Daoy (cell line): ENCODE measurements around the gene ADGRG3. TPM values are rescaled to one million over a fixed set of nuclear protein-coding genes. Genes with fewer than 3 reads are reported as not detected.
"Not testable (repeated sequence)": the region's sequence is repeated elsewhere in the genome, so short reads cannot be mapped to it uniquely, and the experiment has no call there.

Source experiments
- DNase-seq: peaks from one replicate; pipeline ENCODE4 v3.0.0-alpha.2; 2015; ENCODE audit warnings: low read depth
- total RNA-seq: library from RNA; depleted of rRNA; stranded (reverse); fragments of >200 nt; shearing (Covaris generic); gene quantifications from 2 replicates; pipeline ENCODE4 v1.2.3, GENCODE V29; 2014

The ADGRG3 gene
- total RNA-seq, 1 experiment from 2014 or later = not detected

DNA sequence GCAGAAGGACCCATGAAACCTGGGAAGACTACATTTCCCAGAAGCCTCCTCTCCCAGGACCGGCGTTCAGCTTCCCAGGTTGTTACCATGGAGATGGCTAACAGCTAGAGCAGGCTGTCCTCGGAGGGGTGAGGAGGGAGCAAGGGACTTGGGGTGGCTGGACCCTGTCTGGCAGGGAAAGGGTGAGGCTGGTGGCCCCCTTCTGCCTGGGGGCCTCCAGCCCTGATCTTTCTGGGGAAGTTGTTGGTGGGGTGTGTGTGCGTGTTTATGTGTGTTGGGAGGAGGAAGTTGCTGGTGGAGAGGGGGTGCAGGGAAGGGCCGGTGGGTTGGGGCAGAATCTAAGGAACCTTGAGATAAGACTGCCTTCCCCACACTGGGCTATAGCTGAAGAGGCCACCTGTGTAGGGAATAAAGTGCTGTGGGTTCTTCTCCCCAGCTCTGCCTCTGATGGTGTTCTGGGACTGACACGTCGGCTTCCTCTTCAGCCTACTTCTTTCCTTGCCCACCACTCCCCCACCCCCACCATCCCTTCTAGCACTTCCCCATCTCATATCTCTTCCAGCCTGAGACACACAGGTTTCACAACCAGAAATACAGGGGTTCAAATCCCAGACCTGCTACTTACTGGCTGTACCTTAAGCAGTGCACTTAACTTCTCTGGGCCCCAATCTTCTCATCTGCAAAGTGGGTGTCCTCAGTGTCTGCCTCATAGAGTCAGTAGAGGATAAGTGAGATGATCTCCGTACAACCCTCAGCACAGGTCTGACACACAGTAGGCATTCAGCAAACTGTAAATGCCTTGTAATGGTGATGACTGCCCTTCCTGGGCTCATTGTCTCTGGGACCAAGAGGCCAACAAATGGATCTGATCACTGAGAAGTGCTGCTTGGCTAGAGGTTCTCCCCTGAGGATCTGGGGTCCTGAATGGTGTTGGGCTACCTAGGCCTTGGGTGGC is 26.9 kb downstream of the ADGRG3 start, which contains the start of gene DRC7:
TSS of gene DRC7 (plus strand) at position 82 of the 955 bp plus-strand sequence. CDS start 3,144 bp downstream, outside the sequence.
- peak; percentile 42 for DNase-seq

DNA sequence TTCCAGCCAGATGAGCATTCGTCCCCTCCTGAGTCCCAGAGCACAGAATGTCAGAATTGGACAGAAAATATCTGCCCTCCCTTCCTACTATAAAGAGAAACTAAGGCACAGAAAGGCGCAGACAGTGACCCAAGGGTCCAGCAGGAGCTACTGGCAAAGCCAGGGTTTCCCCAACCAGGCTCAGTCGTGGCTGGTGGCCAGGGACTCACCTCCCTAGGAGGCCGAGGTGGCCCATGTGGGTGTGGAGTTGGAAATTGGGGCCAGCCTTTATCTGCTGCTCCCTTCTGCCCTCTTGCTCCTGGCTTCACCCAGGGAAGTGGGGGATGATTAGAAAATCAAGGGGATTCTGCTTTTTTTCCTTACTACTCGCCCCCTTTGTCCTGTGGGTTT is 27.6 kb downstream of the ADGRG3 start:
- no peak for DNase-seq

DNA sequence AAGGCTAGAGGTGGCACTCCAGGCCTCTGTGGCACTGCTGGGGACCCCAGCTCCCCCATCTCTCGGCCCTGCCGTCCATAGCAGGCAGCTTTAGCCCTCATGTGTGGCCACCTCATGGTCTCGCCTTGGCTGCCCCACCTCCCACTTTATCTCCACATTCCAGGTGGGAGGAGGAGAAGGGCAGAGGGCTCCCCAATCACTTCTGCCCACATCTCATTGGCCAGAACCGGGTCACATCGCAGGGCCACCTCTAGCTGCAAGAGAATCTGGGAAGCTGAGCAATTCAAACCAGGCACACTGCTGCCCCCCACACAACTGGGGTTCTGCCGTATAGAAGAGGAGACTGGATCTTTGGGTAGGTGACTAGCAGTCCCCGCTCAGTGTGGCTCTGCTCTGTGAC is 28.1 kb downstream of the ADGRG3 start:
- DNase-seq = no peak

DNA sequence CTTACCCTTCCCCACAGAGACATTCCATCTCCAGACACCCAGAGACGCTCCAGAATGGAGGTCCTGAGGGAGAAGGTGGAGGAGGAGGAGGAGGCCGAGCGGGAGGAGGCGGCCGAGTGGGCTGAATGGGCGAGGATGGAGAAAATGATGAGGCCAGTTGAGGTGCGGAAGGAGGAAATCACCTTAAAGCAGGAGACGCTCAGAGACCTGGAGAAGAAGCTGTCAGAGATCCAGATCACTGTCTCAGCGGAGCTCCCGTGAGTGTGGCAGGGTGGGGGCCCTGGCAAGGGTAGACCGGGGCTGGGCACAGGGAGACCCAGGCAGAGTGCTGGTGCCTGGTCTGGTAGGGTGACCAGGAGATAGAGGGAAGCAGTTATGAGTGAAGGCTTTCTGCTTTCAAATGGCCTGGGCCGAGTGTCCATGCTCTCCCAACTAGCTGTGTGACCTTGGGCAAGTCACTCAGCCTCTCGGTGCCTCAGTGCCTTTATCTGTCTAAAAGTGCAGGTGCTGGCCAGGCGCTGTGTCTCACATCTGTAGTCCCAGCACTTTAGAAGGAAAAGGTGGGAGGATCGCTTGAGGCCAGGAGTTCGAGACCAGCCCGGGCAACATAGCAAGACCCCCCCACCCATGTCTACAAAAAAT is 29.9 kb downstream of the ADGRG3 start:
- no peak for DNase-seq

DNA sequence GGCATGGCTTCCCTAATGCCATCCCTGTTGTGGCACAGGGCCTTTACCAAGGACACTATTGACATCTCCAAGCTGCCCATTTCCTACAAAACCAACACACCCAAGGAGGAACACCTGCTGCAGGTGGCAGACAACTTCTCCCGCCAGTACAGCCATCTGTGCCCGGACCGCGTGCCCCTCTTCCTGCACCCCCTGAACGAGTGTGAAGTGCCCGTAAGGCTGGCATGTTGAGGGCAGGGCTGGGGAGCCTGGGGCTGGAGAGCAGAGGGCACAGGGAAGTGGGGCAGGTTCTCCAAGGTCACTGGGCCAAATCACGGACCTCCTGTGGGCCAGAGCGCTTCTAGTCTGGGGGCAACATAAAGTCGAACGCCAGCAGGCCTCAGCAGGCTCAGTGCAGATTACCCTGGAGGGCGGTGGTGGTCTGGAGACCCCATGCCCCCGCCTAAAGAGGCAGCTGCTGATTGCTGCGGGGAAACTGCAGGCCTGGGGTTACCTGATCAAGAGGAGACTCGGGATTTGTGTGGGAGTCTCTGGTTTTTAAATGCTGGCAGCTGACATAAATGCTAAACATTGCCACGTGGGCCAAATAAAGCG is 30.8 kb downstream of the ADGRG3 start:
- no peak for DNase-seq

DNA sequence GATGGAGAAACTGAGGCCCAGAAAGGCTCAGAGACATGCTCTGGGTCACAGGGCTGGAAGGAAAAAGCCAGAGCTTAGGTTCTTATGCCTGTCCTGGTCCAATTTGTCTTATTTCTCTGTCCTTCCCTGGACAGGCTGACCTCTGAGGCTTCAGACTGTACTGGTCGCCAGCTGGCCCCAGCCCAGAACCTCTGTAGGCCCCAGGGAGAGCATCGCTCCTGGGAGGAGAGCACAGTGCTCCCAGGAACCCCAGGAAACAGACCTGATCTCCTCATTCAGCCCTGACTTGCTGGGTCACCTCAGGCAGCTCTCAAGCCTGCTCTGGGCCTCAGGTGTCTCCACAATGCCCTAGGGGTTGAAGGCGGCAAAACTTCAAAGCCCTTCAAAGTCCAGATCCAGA is 31.4 kb downstream of the ADGRG3 start:
- DNase-seq = no peak

DNA sequence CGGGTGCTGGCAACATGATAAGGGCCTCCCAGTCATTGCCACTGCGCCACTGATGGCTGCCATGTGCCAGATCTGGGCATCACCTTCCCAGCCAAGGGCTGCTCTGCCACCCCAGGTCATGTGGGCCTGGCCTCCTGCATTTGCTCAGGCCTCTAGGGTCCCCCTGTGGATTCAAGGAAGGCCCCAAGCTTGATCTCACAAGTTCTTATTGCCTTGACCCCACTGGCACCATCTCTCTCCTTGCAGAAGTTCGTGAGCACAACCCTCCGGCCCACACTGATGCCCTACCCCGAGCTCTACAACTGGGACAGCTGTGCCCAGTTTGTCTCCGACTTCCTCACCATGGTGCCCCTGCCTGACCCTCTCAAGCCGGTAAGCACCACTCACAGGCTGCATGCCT is 31.8 kb downstream of the ADGRG3 start:
- DNase-seq = no peak

DNA sequence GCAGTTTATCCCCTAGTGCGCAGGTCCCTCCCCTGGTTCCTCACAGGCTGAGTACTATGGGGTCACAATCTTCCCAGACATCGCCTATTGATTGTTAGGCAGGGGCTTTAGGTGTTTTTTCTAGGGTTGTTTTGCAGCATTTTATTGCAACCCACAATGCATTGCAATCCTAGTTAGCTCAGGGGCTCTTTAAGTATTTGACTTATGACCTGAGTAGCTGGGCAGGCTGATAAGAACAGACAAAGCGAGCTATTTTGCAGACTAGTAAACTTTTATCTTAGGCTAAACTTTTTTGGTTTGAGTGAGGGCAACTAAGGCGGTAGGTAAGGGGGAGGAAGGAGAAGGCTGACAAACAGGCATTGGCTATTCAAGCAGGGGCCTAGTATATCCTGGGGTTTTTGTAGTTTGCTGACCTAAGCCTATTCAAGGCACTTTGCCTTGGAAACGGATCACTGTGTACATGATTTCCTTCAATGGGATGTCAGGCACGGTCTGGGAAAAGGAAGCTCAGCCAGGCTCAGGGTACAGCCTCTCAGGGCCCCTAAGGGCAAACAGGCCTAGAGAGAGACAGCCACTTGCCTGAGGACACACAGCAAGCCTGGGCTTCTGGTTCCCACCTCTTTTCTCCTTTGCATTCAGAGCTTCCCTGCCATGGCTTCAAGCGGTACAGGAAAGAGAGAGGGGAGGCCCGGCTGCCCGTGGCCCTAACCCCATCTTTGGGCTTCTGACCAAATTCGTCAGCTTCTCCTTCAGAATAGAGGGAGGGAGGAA is 32.9 kb downstream of the ADGRG3 start:
- no peak for DNase-seq

DNA sequence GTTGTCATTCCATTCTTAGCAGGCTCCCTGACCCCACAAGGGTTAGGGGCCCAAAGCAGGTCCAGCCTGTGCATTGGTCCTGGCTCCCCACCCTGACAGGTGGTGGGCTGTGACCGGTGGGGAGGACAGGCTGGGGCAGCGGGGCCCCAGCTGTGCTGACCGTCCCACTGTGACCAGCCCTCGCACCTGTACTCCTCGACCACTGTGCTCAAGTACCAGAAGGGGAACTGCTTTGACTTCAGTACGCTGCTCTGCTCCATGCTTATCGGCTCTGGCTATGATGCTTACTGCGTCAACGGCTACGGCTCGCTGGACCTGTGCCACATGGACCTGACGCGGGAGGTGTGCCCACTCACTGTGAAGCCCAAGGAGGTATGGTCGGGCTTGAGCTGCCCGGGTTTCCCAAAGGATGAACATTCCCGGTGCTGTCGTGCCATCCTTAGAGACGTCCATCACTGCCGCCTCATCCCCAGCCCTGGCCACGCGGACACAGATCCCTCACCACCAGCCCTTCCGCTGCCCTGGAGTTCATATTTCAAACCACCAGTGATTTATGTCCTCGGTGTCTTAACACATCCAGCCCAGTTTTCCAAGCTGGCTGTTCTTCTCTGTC is 33.8 kb downstream of the ADGRG3 start:
- no peak for DNase-seq

DNA sequence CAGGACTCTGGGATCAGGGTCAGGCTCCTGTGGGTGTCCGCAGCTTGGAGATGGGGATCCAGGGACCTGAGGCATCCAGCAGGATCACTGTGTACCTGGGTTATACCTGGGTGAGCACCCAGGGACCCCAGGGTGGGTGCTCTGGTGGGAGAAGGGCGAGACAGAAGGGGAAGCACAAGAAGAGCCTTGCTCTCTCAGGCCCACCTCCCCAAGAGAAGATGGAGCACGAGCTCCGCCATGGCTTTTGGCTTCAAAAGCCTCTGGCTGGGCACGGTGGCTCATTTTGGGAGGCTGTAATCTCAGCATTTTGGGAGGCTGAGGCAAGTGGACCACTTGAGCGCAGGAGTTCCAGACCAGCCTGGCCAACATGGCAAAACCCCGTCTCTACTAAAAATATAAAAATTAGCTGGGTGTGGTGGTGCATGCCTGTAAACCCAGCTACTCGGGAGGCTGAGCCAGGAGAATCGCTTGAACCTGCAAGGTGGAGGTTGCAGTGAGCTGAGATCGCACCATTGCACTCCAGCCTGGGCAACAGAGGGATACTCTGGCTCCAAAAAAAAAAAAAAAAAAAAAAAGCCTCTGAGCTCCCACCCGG is 35.4 kb downstream of the ADGRG3 start:
- DNase-seq = no peak

DNA sequence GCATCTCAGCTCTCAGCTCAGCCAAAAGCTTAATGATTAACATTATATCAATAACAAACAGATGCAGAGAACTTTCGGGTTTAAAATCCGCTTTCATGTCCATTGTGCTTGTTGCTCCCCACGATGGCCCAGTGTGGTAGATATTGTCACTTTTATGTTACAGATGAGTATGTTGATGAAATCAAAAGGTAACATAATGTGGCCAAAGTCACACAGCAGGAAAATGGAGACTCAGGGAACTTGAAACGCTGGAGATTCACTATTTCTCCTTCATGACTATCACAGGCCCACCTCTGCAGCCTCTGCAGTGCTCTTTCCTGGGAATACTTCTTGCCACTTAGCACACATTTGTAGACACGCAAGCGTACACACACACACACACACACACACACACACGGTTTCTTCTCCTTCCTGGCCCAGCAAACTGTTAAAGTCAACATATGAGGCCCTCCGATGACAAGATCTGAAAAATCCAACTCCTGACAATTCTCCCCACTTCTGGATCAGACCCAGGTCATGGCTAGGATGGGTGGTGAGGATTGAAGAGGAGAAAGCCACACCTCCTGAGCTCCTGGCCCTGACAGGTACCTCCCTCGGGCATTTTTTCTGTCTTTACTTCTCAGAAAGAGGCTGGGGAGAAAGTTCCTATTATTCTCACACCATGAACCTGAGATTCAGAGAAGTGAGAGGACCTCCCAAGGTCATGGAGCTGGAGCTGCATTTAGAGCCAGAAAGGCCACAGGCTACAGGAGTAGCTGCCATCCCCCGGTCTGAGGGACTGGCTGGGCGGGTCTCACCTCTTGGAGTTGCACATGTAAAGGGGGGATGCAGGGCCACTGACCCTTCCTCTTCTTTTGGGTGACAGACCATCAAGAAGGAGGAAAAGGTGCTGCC is 36.2 kb downstream of the ADGRG3 start:
- no peak for DNase-seq

DNA sequence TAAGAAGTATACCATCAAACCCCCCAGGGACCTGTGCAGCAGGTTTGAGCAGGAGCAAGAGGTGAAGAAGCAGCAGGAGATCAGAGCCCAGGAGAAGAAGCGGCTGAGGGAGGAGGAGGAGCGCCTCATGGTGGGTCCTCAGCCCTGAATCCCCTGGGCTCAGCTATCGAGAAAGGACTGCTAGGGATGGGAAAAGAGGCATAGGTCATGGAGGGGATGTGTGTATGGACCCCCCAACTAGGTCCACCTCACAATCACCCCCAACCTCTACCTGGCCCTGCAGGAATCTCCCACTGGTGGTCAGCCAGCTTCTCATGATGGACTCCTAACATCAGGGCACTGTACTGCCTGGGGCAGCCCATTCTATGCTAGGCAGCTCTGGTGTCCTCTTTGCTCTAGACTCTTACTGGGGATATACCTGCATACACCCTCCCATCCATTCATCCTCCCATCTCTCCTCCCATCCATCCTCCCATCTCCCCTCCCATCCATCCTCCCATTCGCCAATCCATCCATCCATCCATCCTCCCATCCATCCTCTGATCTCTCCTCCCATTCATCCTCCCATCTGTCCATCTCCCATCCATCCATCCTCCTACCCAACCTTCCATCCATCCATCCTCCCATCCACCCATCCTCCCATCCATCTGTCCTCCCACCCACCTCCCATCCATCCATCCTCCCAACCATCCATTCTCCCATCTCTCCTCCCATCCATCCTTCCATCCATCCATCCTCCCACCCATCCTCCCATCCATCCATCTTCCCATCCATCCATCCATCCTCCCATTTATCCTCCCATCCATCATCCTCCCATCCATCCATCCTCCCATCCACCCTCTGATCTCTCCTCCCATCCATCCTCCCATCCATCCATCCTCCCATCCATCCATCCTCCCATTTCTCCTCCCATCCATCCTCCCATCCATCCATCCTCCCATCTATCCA is 37.1 kb downstream of the ADGRG3 start:
- no peak for DNase-seq

DNA sequence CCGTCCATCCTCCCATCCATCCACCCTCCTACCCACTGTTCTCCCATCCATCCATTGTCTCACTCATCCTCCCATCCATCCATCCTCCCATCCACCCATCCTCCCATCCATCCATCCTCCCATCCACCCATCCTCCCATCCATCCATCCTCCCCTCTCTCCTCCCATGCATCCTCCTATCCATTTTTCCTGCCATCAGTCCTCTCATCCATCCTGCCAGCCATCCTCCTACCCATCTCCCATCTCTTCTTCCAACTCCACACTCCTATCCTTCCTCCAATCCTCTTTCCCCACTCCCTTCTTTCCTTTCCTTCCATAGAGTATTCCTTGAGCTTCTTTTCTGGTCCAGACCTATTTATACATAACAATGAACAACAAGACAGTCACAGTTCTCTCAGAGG is 38.6 kb downstream of the ADGRG3 start:
- DNase-seq = no peak

DNA sequence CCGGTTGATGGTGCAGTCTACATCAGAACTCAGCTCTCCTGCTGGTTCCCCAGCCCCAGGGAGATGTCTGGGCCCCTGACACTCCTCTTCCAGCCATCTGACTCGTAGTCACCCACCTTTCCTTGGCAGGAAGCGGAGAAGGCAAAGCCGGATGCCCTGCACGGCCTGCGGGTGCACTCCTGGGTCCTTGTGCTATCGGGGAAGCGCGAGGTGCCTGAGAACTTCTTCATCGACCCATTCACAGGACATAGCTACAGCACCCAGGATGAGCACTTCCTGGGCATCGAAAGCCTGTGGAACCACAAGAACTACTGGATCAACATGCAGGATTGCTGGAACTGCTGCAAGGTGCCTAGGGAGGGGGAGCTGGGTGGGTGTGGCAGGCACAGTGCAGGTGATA is 39.2 kb downstream of the ADGRG3 start:
- DNase-seq = no peak

DNA sequence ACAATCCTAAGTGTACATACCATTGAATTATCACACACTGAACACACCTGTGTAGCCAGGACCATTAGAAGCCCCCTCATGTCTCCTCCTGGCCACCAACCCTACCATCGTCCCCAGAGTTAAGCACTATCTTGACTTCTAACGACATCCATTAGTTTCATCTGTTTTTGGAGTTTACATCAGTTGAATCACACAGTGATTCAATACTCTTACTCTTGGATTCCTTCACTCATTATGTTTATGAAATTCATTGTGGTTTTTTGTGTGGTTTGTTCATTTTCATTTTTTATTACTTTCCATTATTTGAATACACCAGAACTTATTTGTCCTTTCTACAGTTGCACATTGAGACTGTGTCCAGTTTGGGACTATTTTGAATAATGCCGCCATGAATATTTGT is 40.1 kb downstream of the ADGRG3 start:
- DNase-seq = no peak

DNA sequence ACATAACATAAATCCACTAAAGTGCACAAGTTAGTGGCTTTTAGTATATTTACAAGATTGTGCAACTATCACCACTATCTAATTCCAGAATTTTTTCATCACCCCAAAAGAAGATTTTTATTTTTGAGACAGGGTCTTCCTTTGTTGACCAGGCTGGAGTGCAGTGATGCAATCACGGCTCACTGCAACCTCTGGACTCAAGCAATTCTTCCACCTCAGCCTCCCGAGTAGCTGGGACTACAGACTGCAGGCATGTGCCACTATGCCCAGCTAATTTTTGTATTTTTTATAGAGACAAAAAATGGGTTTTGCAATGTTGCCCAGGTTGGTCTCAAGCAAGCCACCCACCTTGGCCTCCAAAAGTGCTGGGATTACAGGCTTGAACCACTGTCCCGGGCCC is 41.6 kb downstream of the ADGRG3 start:
- no peak for DNase-seq

DNA sequence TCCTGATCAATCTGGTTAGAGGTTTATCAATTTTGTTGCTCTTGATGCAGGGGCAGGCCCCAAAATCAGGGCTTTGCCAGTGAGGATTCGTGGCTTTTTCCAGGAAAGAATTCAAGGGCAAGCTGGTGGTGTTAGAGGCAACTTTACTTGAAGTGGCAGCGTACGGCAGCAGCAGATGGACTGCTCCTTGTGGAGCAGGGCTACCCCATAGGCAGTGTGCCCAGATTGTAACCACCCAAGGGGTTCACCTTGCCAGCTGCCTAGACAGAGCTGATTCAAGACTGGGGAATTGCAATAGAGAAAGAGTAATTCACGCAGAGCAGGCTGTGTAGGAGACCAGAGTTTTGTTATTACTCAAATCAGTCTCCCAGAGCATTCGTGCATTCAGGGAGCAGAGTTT is 43.2 kb downstream of the ADGRG3 start:
- DNase-seq = no peak

DNA sequence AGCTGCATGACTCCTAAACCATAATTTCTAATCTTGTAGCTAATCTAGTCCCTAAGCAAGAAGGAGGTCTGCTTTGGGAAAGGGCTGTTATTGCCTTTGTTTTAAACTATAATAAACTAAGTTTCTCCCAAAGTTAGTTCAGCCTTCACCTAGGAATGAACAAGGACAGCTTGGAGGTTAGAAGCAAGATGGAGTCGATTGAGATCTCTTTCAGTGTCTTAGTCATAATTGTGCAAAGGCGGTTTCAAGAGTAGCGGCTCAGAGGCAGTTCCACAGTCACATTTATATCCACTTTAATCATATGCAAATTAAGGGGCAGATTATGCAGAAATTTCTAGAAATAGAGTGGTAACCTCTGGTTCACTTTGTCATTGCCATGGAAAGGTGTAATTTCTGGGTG is 43.9 kb downstream of the ADGRG3 start:
- no peak for DNase-seq

DNA sequence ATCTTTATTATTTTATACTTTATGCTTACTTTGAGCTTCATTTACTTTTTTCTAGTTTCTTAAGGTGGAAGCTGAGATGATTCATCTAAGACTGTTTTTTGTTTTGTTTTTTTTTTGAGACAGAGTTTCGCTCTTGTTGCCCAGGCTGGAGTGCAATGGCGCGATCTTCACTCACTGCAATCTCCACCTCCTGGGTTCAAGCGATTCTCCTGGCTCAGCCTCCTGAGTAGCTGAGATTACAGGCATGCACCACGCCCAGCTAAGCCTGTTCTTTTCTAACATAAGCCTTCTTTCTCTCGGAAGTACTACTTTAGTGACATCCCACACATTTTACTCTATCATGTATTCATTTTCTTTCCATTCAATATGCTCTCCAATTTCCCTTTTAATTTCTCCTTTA is 44.5 kb downstream of the ADGRG3 start:
- DNase-seq = not testable (repeated sequence)
